Pericardium fibroblast (primary cell): ENCODE measurements around the gene FGFR4. TPM values are rescaled to one million over a fixed set of nuclear protein-coding genes. Genes with fewer than 3 reads are reported as not detected.

Experiments
- total RNA-seq: library from RNA; depleted of rRNA; stranded (reverse); fragments of >200 nt; gene quantifications from 2 replicates; pipeline ENCODE4 v1.2.3, GENCODE V29; 2015

FGFR4 gene
- total RNA-seq: 1.2 and 5.4 TPM in 2 replicates

GRCh38 chr5:177086654-177087397 is at the start of gene FGFR4:
FGFR4 (plus strand) TSS chr5:177086915; CDS start chr5:177089603, 2,688 bp downstream.

DNA sequence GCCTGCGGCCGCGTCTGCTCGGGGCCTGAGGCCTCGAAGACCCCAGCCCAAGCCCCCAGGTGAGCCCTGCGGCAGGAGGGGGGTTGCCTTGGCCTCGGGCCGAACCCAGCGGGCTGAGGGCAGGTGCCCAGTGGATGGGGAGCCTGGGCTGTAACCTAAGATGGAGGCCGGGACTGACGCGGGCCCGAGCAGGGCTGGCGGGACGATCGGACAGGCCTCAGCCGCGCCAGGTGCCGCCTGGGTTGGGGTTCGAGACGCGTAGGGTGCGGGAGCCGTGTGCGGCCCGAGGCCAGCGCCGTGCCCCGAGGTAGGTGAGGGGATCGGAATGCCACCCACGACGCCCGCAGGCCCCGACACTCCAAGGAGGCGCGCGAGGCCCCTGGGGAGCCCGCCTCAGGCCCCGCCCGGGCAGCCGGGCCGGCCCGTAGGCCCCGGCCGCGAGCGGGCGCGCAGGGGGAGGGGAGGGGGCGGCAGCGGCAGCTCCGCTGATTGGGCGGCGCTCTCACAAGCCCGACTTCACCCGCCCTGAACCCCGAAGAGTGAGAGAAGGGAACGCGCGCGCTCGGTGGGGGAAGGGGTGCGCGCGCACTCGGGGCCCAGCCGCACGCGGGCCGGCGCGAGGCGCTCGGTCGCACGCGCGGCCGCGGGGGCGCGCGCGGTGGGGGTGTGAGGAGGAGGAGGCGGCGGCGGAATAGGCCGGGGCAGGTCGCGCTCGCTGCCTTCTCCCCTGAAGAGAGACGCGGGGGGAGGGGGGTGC is 46.6 kb downstream of the FGFR4 start, which contains the start of gene NSD1:
TSS of gene NSD1 (plus strand) at position 678 of the 757 bp plus-strand sequence. CDS start 1,331 bp downstream, outside the sequence.

Other genes with a start within 250 kb of the FGFR4 start
- not detected in 2 replicates for gene HK3, start 187.6 kb upstream of the FGFR4 start, total RNA-seq
- 20.3 and 20.9 TPM in 2 replicates for gene UIMC1, start 80.1 kb upstream of the FGFR4 start, total RNA-seq
- gene ZNF346, start 64.2 kb upstream of the FGFR4 start, total RNA-seq: 13.4 and 16.9 TPM in 2 replicates
- gene NSD1, start 46.9 kb downstream of the FGFR4 start, total RNA-seq: 17.3 and 19.3 TPM in 2 replicates
- gene RAB24, start 216.8 kb downstream of the FGFR4 start, total RNA-seq: 26.6 and 28.8 TPM in 2 replicates
- 85.7 and 98.8 TPM in 2 replicates for gene PRELID1, start 216.9 kb downstream of the FGFR4 start, total RNA-seq
- gene MXD3, start 225.0 kb downstream of the FGFR4 start, total RNA-seq: 3.4 and 7.7 TPM in 2 replicates